OCI-LY7 (cell line): ENCODE results near the gene DOK4. TPM values are rescaled to one million over a fixed set of nuclear protein-coding genes. Genes with fewer than 3 reads are reported as not detected.

ENCODE experiments used
- BruUV-seq: library from RNA; stranded (reverse); fragments of 400-500 nt; replicated peaks from 2 replicates; lab custom pipeline; 2021; lab: Mats Ljungman, UMichigan
- CTCF ChIA-PET: fragments of 300-600 bp; sonication (Branson Sonifier 250); formaldehyde crosslinking; loops from one replicate; lab custom pipeline; 2022; ENCODE audit warnings: antibody characterized with exemption; ENCODE audit not compliant: unreplicated experiment; lab: Charles Lee
- POLR2A ChIA-PET: fragments of 300-600 bp; sonication (Branson Sonifier 250); formaldehyde crosslinking; loops from one replicate; lab custom pipeline; 2022; ENCODE audit warnings: antibody characterized with exemption; lab: Charles Lee
- DNase-seq: peaks from one replicate; pipeline ENCODE4 v3.0.0-alpha.2; 2015; ENCODE audit warnings: low spot score
- H2AFZ ChIP-seq: fragments of 200-600 bp; sonication (generic), shearing (Covaris generic); 2 replicates; pipeline ENCODE4 v1.6.1; 2014; ENCODE audit warnings: mild to moderate bottlenecking, antibody characterized with exemption, low read length, moderate library complexity
- H3K27ac ChIP-seq: fragments of 200-600 bp; sonication (generic); 2 replicates; pipeline ENCODE4 v1.5.1; 2014; ENCODE audit warnings: mixed run types, low read depth, mild to moderate bottlenecking, moderate library complexity, low read length, inconsistent platforms; ENCODE audit not compliant: poor library complexity, severe bottlenecking
- H3K36me3 ChIP-seq: fragments of 200-600 bp; sonication (generic); 2 replicates; pipeline ENCODE4 v1.6.1; 2014; ENCODE audit warnings: mild to moderate bottlenecking, antibody characterized with exemption, low read length, moderate library complexity, mixed read lengths; ENCODE audit not compliant: insufficient read depth
- H3K4me1 ChIP-seq: fragments of 200-600 bp; sonication (generic); 2 replicates; pipeline ENCODE4 v1.5.1; 2014; ENCODE audit warnings: mild to moderate bottlenecking, low read length; ENCODE audit not compliant: insufficient read depth, poor library complexity, severe bottlenecking
- H3K4me2 ChIP-seq: fragments of 200-600 bp; sonication (generic); 2 replicates; pipeline ENCODE4 v1.6.1; 2014; ENCODE audit warnings: mild to moderate bottlenecking, low read length
- H3K4me3 ChIP-seq: fragments of 200-600 bp; sonication (generic); 2 replicates; pipeline ENCODE4 v1.5.1; 2014; ENCODE audit warnings: mild to moderate bottlenecking, low read depth, low read length; ENCODE audit not compliant: poor library complexity, severe bottlenecking
- H3K79me2 ChIP-seq: fragments of 200-600 bp; sonication (generic); 2 replicates; pipeline ENCODE4 v1.6.1; 2016; ENCODE audit warnings: low read depth, mild to moderate bottlenecking, low read length, moderate library complexity, mixed read lengths; ENCODE audit not compliant: insufficient read depth
- H3K9me2 ChIP-seq: fragments of 200-600 bp; sonication (generic); 2 replicates; pipeline ENCODE4 v1.6.1; 2016; ENCODE audit warnings: mild to moderate bottlenecking, low read length, mixed read lengths; ENCODE audit not compliant: insufficient read depth
- H3K9me3 ChIP-seq: fragments of 200-600 bp; sonication (generic); 2 replicates; pipeline ENCODE4 v1.6.1; 2014; ENCODE audit warnings: mild to moderate bottlenecking, mixed run types, low read length, mixed read lengths
- H4K20me1 ChIP-seq: fragments of 200-600 bp; sonication (generic); 2 replicates; pipeline ENCODE4 v1.6.1; 2014; ENCODE audit warnings: mild to moderate bottlenecking, antibody characterized with exemption, low read length, moderate library complexity, mixed read lengths; ENCODE audit not compliant: insufficient read depth
- CTCF ChIP-seq: fragments of 200-600 bp; sonication (generic); conservative IDR thresholded peaks from 2 replicates; pipeline ENCODE4 v1.5.1; 2014; ENCODE audit warnings: mild to moderate bottlenecking, antibody characterized with exemption, low read length, moderate library complexity, mixed read lengths
- EZH2phosphoT487 ChIP-seq: fragments of 200-600 bp; sonication (generic); IDR thresholded peaks from 2 replicates; pipeline ENCODE4 v1.6.1; 2018; ENCODE audit warnings: low read depth, borderline replicate concordance, mild to moderate bottlenecking, mixed run types, antibody characterized with exemption, low read length, moderate library complexity, mixed read lengths
- intact Hi-C: fragments of 100-400 bp; cut with micrococcal nuclease; formaldehyde crosslinking; loops from one replicate; pipeline ENCODE4 v1.10.0; 2022; ENCODE audit not compliant: unreplicated experiment
- total RNA-seq, 2 experiments: library from RNA; depleted of rRNA in 1 of 2; stranded (reverse); fragments of >200 nt in 1 of 2; shearing (Covaris generic) in 1 of 2; gene quantifications; 2 replicates each; pipeline ENCODE4 v1.2.3, GENCODE V29; 2014 to 2022

DOK4 gene
- total RNA-seq, 2 experiments from 2014 or later, result 0.09 to 1.0 TPM

- Histone ChIP-seq H3K79me2 (no peaks in the 10 kb centered on the region), H3K9me3 (no peaks in the 10 kb centered on the region), H3K9me2 (no peaks in the 10 kb centered on the region), H3K36me3 (no peaks in the 10 kb centered on the region), H3K4me2 (no peak overlapping the region), H3K4me1 (peaks cover 5% of the 10 kb centered on the region), H4K20me1 (no peaks in the 10 kb centered on the region), H3K27ac (no peak overlapping the region), H3K4me3 (no peak overlapping the region), H2AFZ (no peak overlapping the region)
- CTCF ChIA-PET, result no interaction called here
- BruUV-seq, result no TSS peak
- POLR2A ChIA-PET, result interaction anchor here (0.9 kb wide), 1 partner anchor 42 kb away, joined by 5 read pairs; no protein-coding TSS in a partner anchor
- no peak for DNase-seq
- intact Hi-C loops, result no loop called here
- TF ChIP-seq EZH2phosphoT487 (no peak), CTCF (no peak)
Observed at GRCh38 chr16:57483725-57484514, 2.4 kb downstream of the DOK4 start.

- POLR2A ChIA-PET, result interaction anchor here (0.9 kb wide), 1 partner anchor 43 kb away, joined by 5 read pairs; no protein-coding TSS in a partner anchor
Observed at GRCh38 chr16:57482845-57483545, 3.3 kb downstream of the DOK4 start.

More at GRCh38 chr16:57482845-57483545, 3.3 kb downstream of the DOK4 start:
- Histone ChIP-seq H3K4me3 (no peak overlapping the region), H4K20me1 (no peaks in the 10 kb centered on the region), H3K36me3 (no peaks in the 10 kb centered on the region), H3K9me3 (no peaks in the 10 kb centered on the region), H3K4me2 (no peak overlapping the region), H2AFZ (no peak overlapping the region), H3K9me2 (no peaks in the 10 kb centered on the region), H3K4me1 (peaks cover 5% of the 10 kb centered on the region), H3K27ac (no peak overlapping the region), H3K79me2 (no peaks in the 10 kb centered on the region)
- intact Hi-C loops, result no loop called here
- TF ChIP-seq CTCF, result no peak
- no peak for TF ChIP-seq EZH2phosphoT487
- CTCF ChIA-PET, result no interaction called here
- no TSS peak for BruUV-seq
- DNase-seq, result no peak
